ENCODE results near the gene SLC38A10. TPM values are rescaled to one million over a fixed set of nuclear protein-coding genes. Genes with fewer than 3 reads are reported as not detected.

Gene SLC38A10
- total and polyA plus RNA-seq, 2 of the 13 experiments (the other 11 are each of a cell fraction or from before 2014, with no cell fraction given): 23.4 to 55.8 TPM

DNA sequence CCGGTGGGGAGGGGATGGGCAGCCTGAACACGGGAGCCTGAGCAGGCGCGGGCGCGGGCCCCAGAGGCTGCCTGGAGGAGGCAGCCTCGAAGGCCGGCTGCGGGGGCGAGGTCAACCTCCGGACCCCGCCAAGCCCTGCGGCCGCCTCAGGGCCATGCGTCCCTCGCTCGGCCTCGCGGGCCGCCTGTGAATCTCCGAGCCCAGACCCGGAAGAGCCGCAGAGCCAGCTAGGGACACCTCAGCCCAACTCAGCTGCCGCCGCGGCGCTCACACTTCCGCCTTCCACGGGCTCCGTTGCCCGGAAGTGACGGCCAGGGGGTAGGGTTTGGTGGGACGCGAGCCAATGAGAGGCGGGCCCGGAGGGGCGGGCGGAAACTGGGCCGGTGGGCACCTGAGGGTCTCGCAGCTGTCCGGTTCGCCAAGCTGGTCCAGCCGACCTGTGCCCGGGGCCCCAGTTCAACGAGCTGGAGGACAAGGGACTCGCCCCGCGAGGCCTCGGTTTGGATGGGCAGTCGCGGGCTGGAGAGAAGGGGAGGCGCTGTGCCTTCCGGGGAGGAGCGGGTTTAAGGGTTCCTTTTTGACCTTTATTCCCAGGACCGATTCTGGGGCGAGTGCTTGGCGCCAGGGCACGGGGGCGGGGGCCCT lies at the start of gene SLC38A10 (continued):
- TF ChIP-seq, protein P1, sequence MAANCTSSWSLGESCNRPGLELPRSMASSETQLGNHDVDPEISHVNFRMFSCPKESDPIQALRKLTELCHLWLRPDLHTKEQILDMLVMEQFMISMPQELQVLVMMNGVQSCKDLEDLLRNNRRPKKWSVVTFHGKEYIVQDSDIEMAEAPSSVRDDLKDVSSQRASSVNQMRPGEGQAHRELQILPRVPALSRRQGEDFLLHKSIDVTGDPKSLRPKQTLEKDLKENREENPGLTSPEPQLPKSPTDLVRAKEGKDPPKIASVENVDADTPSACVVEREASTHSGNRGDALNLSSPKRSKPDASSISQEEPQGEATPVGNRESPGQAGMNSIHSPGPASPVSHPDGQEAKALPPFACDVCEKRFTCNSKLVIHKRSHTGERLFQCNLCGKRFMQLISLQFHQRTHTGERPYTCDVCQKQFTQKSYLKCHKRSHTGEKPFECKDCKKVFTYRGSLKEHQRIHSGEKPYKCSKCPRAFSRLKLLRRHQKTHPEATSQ (CRISPR knock-in tag; IDR thresholded peaks at IDR 0.05; ENCODE audit: borderline replicate concordance): peak; percentile 67
- TF ChIP-seq GATA4 (IDR thresholded peaks at IDR 0.05; ENCODE audit: borderline replicate concordance, low read depth): peak; percentile 79; the same call in 1 of the 2 replicates
- TF ChIP-seq KDM3A (CRISPR knock-in tag; IDR thresholded peaks at IDR 0.05; ENCODE audit: low read depth): peak; percentile 93; the same call in 1 of the 2 replicates
- TF ChIP-seq ZNF282 (IDR thresholded peaks at IDR 0.05; ENCODE audit: partially characterized antibody): no peak
- TF ChIP-seq ZNF337 (CRISPR knock-in tag; IDR thresholded peaks at IDR 0.05; ENCODE audit: borderline replicate concordance, low read depth): peak; percentile 78; the same call in 1 of the 2 replicates
- TF ChIP-seq TBX2 (CRISPR knock-in tag; IDR thresholded peaks at IDR 0.05; ENCODE audit: borderline replicate concordance): peak; percentile 86
- no peak for TF ChIP-seq TRIM24 (CRISPR knock-in tag; IDR thresholded peaks at IDR 0.05)
- TF ChIP-seq ZNF564 (CRISPR knock-in tag; IDR thresholded peaks at IDR 0.05): peak; percentile 55; the same call in 1 of the 2 replicates
- TF ChIP-seq ZMYM4 (CRISPR knock-in tag; IDR thresholded peaks at IDR 0.05): no peak
- no peak for TF ChIP-seq HNRNPUL1 (IDR thresholded peaks at IDR 0.05; ENCODE audit: low read depth, low read length)
- TF ChIP-seq RBFOX2 (IDR thresholded peaks at IDR 0.05; ENCODE audit: low read depth, low read length): peak; percentile 99
- TF ChIP-seq NAIF1 (CRISPR knock-in tag; IDR thresholded peaks at IDR 0.05; ENCODE audit: borderline replicate concordance): peak; percentile 94
- TF ChIP-seq ZNF10 (CRISPR knock-in tag; IDR thresholded peaks at IDR 0.05; ENCODE audit: borderline replicate concordance, low read depth): no peak
- TF ChIP-seq ZNF776 (CRISPR knock-in tag; IDR thresholded peaks at IDR 0.05): peak; percentile 67; the same call in 1 of the 2 replicates
- peak; percentile 79; the same call in 1 of the 2 replicates for TF ChIP-seq RELA (CRISPR knock-in tag; IDR thresholded peaks at IDR 0.05)
- TF ChIP-seq HDAC2 (CRISPR knock-in tag; IDR thresholded peaks at IDR 0.05): no peak
- TF ChIP-seq MBD4 (IDR thresholded peaks at IDR 0.05; ENCODE audit: borderline replicate concordance, low read length): no peak
- no peak for TF ChIP-seq SCMH1 (CRISPR knock-in tag; IDR thresholded peaks at IDR 0.05; ENCODE audit: borderline replicate concordance)
- TF ChIP-seq ZBTB38 (CRISPR knock-in tag; IDR thresholded peaks at IDR 0.05): peak; percentile 69; the same call in 1 of the 2 replicates
- TF ChIP-seq HIVEP1 (CRISPR knock-in tag; IDR thresholded peaks at IDR 0.05): peak; percentile 91
- TF ChIP-seq SNAI1 (CRISPR knock-in tag; IDR thresholded peaks at IDR 0.05; ENCODE audit: borderline replicate concordance): 0 out of 2 replicates have a peak, but pooled peaks have one; percentile 53
- no peak for TF ChIP-seq PBX2 (CRISPR knock-in tag; IDR thresholded peaks at IDR 0.05)
- TF ChIP-seq, protein P2, sequence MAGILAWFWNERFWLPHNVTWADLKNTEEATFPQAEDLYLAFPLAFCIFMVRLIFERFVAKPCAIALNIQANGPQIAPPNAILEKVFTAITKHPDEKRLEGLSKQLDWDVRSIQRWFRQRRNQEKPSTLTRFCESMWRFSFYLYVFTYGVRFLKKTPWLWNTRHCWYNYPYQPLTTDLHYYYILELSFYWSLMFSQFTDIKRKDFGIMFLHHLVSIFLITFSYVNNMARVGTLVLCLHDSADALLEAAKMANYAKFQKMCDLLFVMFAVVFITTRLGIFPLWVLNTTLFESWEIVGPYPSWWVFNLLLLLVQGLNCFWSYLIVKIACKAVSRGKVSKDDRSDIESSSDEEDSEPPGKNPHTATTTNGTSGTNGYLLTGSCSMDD (CRISPR knock-in tag; IDR thresholded peaks at IDR 0.05): no peak
- TF ChIP-seq ZFX (CRISPR knock-in tag; IDR thresholded peaks at IDR 0.05; ENCODE audit: low read depth): peak; percentile 92
- TF ChIP-seq, protein P3, sequence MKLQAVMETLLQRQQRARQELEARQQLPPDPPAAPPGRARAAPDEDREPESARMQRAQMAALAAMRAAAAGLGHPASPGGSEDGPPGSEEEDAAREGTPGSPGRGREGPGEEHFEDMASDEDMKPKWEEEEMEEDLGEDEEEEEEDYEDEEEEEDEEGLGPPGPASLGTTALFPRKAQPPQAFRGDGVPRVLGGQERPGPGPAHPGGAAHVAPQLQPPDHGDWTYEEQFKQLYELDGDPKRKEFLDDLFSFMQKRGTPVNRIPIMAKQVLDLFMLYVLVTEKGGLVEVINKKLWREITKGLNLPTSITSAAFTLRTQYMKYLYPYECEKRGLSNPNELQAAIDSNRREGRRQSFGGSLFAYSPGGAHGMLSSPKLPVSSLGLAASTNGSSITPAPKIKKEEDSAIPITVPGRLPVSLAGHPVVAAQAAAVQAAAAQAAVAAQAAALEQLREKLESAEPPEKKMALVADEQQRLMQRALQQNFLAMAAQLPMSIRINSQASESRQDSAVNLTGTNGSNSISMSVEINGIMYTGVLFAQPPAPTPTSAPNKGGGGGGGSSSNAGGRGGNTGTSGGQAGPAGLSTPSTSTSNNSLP (IDR thresholded peaks at IDR 0.05; ENCODE audit: low read depth, low read length): no peak

Data from HepG2 (cell line).